ENCODE measurements around the gene MGAT3.

DNA sequence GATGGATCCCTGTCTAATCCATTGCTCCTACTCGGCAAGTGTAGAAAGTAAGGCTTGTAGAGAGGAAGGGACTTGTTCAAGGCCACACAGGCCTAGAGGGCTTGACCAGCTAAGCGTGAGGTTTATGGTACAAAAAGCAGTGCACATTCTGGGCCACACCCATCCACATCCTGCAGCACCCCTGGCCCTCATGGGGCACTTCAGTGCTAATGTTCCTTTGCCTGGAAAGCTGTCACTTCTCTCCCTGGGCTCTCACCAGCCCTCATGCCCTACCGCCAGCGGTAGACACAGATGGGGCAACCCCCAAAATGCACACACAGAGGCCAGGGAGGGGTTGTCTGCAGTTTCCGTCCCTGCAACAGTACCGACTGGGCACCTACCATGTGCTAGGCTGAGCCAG, 7.1 kb upstream of the MGAT3 start:
- TF ChIP-seq, protein P1, sequence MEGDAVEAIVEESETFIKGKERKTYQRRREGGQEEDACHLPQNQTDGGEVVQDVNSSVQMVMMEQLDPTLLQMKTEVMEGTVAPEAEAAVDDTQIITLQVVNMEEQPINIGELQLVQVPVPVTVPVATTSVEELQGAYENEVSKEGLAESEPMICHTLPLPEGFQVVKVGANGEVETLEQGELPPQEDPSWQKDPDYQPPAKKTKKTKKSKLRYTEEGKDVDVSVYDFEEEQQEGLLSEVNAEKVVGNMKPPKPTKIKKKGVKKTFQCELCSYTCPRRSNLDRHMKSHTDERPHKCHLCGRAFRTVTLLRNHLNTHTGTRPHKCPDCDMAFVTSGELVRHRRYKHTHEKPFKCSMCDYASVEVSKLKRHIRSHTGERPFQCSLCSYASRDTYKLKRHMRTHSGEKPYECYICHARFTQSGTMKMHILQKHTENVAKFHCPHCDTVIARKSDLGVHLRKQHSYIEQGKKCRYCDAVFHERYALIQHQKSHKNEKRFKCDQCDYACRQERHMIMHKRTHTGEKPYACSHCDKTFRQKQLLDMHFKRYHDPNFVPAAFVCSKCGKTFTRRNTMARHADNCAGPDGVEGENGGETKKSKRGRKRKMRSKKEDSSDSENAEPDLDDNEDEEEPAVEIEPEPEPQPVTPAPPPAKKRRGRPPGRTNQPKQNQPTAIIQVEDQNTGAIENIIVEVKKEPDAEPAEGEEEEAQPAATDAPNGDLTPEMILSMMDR (IDR thresholded peaks at IDR 0.05) = no peak
- TF ChIP-seq POLR2A (IDR thresholded peaks at IDR 0.05) = no peak
